ENCODE data around the gene TNIP3.
"Not testable (repeated sequence)": the region's sequence is repeated elsewhere in the genome, so short reads cannot be mapped to it uniquely, and the experiment has no call there.

TNIP3 gene

DNA sequence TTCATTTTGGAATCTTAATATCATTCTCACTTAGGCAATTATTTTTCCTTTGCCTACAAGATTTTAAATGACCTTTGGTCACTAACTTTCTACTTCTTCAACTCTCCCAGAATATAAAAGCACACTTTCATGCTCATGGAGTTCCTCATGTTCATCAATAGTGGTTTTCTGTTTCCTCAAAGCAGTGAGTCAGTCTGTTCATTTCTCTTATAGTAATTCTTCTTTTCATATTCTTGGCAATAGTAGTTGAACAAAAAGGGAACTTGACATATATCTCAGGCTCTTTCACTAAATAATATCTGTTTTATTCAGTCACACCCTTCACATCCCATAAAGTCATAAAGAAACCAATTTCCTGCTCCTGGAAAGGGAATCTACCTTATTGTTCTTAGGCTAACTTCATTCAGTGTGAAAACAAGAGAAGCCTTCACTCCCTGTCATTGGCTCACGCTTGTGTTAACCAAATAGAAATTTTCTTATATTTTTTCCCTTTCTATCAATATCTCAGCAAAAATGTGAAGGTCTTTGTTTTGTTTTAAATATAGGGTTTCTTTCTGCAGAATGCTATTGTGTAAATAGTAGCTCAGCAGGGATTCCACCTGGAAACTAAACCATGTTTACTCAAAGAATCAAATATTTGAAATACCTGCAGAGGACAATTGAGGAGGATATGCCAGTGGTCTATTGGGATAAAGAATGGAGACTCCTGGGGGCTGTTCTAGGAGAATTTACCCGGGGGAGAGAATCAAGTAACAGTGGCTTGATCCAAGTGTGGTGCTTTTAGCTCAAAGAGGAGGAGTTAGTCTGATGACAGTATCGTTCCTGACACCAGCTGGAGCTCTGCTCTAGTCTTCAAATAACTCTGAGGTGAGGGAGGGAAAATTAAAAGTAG lies 13.4 kb upstream of the TNIP3 start:
- DNase-seq (ENCODE audit: low spot score) = no peak

- no peak for DNase-seq (ENCODE audit: low spot score)
Measured at GRCh38 chr4:121176082-121176934, 12.2 kb upstream of the TNIP3 start.

DNA sequence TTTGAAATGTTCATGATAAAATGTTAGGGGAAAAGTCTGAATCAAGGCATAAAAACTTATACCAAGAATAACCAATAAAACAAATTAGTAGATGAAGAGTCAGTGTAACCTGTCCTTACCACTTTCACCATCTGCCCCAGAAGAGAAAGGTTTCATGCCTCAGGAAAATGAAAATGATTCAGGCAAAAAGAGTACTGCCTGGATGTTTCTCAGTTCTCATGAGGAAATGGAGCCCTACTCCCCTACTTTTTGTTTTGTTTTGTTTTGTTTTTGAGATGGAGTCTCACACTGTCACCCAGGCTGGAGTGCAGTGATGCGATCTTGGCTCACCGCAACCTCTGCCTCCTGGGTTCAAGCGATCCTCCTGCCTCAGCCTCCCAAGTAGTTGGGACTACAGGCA lies 7.4 kb upstream of the TNIP3 start:
- DNase-seq (ENCODE audit: low spot score) = not testable (repeated sequence)

- DNase-seq (ENCODE audit: low spot score) = no peak
Measured at GRCh38 chr4:121168446-121169281, 4.5 kb upstream of the TNIP3 start.

DNA sequence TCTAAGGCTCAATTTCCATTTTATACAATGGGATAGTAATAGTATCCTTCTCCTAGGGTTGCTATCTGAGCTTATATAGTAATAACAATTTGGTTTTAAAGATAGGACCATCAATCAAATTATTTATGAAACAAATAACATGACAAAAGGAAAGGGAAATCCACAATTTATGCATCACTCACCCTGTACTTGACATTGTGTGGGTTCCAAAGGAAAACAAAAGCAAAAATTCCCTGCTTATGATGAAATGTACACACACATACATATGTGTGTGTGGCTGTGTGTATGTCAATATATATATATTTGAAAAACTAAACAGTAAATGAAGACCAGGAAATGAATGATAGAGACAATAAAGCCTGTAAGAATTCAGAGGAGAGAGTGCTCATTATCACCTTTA lies 2.9 kb upstream of the TNIP3 start:
- DNase-seq (ENCODE audit: low spot score) = no peak

GRCh38 chr4:121165206-121165605 lies 1.1 kb upstream of the TNIP3 start:
- no peak for DNase-seq (ENCODE audit: low spot score)

GRCh38 chr4:121156822-121157769 lies 7.0 kb downstream of the TNIP3 start:
- DNase-seq (ENCODE audit: low spot score) = no peak

DNA sequence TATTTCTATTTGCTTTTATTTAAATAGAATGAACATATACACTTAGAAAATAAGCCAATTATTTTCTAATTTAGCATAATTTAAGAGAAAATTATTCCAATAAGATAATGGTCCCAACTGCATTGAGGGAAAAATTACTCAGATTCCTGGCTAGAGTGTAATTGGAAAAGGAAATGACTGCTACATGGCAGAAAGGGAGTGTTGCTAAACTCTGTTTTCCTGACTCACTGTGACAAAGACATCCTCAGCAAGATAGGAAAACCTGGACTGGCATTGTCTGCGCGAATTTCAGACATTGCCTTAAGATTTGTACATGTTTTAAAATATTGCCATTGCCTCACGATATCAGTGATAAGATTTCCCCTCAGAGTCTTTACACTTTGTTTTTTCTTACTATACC lies 8.2 kb downstream of the TNIP3 start:
- no peak for DNase-seq (ENCODE audit: low spot score)

GRCh38 chr4:121154103-121154515 lies 10.0 kb downstream of the TNIP3 start:
- DNase-seq (ENCODE audit: low spot score) = no peak

DNA sequence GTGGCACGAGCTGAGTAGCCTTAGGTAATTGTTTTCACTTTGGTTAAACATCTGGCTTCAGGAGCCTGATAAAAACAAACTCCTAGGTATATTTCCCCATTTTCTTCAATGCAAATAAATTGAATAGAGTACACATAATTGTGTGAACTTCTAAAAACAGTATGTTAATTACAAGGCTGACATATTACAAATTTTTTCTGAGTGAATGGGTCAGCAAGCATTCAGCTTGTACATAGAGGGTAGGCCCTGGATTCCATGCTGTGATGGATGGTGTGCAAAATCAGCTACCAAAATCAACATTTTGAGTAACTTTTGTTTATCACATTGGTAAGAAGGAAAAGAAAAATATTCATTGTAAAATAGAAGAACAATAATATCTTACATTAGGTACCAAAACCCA lies 12.2 kb downstream of the TNIP3 start:
- no peak for DNase-seq (ENCODE audit: low spot score)

- DNase-seq (ENCODE audit: low spot score) = no peak
Measured at GRCh38 chr4:121150486-121150885, 13.6 kb downstream of the TNIP3 start.

GRCh38 chr4:121150003-121150402 lies 14.1 kb downstream of the TNIP3 start:
- DNase-seq (ENCODE audit: low spot score) = no peak

DNA sequence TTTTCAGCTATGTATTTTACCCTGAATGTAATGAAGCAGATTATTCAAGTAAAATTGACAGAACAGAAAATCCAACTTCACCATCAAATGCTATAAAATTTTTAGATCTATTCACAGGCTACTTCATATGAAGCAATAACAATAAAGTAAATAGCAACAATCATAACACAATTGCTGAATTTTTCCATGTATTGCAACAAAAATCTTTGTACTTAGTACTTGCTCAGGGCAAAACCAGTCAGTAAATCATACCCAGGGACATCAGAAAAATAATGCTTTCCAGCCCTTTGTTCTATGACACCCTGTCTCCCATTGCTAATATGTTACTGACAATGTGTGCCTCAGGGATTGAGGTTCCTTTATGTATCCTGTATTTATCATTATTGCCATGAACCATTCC lies 15.5 kb downstream of the TNIP3 start:
- DNase-seq (ENCODE audit: low spot score) = no peak

DNA sequence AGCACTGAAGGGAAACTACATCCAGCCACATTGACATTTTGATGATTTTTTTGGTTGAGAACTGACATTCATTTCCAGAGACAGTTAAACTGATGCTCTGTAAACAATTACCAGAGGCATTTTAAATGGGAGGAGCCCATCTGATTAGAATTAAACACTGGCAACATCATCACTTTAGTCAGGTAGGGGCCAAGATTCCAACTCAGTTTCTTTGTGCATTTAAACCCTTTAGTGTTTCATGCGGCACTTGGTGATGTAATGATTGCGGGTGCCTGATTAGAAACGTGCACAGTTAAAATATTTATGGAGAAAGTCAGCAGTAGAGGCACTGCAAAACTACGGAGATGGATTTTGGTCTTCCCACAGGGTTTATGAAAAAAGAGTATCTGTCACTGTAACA lies 16.1 kb downstream of the TNIP3 start:
- DNase-seq (ENCODE audit: low spot score) = no peak

GRCh38 chr4:121146530-121146929 lies 17.6 kb downstream of the TNIP3 start:
- no peak for DNase-seq (ENCODE audit: low spot score)

GRCh38 chr4:121145430-121145829 lies 18.7 kb downstream of the TNIP3 start:
- no peak for DNase-seq (ENCODE audit: low spot score)

- DNase-seq (ENCODE audit: low spot score) = no peak
Measured at GRCh38 chr4:121144021-121144420, 20.1 kb downstream of the TNIP3 start.

- DNase-seq (ENCODE audit: low spot score) = no peak
Measured at GRCh38 chr4:121143131-121143530, 21.0 kb downstream of the TNIP3 start.

DNA sequence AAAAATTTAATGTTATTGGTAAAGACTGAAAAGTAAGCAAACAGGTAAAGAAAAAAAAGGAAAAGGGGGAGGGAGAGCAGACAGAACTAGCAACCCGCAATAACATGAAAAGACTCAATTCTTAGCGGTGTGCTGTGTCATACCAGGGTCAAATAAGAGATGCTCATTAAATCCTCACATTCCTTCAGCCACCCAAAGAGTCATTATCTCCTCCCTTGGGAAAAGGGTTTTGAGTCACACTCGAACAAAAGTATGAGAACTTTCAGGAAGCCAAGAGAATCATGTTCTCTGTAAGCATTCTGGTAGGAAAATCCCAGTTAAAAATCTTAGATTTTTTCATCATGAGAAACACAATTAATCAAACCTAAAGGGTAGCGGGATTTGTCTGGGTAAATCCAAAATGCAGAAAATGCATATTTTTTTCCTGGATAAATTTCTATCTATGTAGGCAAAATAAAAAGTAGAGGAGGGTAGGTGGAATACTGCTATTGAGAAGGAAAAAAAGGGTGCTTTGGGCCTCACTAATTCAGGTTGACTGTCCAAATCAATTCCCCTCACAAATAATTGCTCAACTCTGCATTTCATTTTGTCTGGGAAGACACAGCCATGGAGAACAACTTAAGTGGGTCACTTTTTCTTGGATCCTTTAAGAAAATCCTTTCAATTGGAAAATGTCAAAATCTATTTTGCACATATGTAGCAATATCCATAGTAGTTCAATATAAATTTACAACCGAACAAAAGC lies 23.2 kb downstream of the TNIP3 start:
- DNase-seq (ENCODE audit: low spot score) = no peak

GRCh38 chr4:121139533-121140222 lies 24.4 kb downstream of the TNIP3 start:
- DNase-seq (ENCODE audit: low spot score) = no peak
